HG03196 (cell line): Measurements from ENCODE around the gene RNF151.
"Not testable (repeated sequence)": the region's sequence is repeated elsewhere in the genome, so short reads cannot be mapped to it uniquely, and the experiment has no call there.

Experiments
- ATAC-seq: cut with Tn5 transposase; IDR thresholded peaks from one replicate; pipeline ENCODE4 v1.9.1; 2021; ENCODE audit not compliant: unreplicated experiment

RNF151 gene

GRCh38 chr16:2006317-2006716, 39.7 kb downstream of the RNF151 start:
- no peak for ATAC-seq

DNA sequence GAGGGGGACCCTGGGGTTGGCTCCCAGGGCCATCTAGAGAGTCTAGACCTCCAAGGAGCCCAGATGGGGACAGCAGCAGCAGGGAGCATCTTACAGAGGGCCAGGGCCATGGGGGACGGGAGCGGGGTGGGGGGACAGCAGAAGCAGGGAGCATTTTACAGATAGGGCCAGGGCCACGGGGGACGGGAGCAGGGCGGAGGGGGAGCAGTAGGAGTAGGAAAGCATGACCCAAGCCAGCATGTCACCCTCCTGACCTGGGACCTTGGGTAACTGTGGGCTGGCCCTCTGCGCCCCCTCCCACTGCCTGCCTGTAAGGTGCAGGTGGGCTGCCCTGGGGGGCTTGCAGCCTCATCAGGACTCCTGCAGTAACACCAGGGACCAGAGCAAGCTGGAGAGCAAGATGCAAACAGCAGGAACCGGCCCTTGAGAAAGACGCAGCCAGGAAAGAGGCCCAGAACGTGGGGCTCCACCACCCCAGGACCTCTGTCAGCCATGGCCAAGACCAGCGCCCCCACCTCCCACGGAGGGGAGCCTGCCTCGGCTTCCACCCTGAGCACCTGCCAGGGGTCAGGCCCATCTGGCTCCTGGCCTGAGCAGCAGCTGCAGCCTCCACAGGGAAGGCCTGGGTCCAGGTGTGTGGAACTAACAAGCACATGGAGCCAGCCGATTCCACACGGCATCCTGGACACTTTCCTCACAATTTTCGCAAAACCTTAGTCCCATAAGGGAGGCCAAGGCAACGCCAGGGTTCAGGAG, 40.6 kb downstream of the RNF151 start:
- ATAC-seq: no peak

DNA sequence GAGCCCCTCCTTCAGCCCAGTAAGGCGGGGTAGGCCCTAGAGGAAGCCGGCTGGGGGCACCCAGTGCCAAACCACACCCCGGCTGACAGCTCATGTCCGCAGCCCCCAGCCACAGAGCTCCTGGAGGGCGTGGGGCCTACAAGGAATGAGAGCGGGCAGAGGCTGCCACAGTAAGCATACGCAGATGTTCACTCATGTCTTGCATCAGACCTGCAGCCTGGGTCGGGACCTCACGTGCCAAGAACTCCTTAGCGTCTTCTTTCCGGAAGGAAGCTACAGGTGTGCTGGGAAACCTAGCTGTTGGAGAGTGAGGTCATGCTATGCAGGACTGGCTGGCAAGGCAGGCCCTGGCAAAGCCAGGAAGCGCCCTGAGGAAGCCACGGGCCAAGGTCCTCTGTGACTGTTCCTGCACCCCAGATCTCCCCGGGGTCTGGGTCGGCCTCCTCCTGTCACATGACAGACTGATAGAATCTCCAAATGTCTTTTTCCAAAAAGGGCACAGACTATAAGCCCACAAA, 41.4 kb downstream of the RNF151 start:
- no peak for ATAC-seq

- peak; percentile 1 for ATAC-seq
Observed at GRCh38 chr16:2008631-2009163, 42.0 kb downstream of the RNF151 start.

- peak; percentile 38 for ATAC-seq
Observed at GRCh38 chr16:2009164-2009711, 42.6 kb downstream of the RNF151 start.

DNA sequence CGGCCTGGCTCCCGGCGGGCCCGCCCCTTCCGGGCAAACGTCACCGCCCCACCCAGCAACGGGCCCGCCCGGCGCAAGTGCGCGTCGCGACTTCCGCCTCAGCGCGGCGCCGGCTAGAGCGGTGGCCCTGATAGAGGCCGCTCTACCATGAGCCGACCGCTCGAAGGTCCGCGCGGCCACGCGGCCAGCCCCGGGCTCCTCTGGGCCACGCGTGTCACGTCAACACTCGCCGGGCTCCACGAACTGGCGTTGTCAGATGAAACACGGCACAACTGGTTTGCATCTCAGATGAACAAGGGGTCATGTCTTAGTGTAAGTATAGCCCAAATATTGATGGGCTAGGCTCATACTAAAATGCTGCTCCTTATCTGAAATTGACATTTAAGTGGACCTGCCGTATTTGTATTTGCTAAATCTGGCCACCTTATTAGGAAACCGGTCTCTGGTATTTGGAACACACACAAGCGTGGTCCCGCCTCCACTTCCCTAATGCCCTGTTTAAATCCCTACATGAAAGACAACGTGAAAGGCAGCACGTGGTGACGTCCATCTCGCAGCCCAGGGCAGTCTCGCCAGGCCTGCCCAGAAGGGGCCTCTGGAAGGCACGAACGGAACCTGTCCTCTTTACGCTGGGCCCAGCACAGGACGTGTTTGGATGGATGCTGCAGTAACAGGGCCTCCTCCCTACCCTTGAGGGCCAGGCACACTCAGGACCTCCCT, 43.3 kb downstream of the RNF151 start, which contains the start of gene ZNF598:
Gene ZNF598, minus strand, starts transcription at position 31 of the 720 bp plus-strand sequence.
- ATAC-seq: peak; percentile 70

DNA sequence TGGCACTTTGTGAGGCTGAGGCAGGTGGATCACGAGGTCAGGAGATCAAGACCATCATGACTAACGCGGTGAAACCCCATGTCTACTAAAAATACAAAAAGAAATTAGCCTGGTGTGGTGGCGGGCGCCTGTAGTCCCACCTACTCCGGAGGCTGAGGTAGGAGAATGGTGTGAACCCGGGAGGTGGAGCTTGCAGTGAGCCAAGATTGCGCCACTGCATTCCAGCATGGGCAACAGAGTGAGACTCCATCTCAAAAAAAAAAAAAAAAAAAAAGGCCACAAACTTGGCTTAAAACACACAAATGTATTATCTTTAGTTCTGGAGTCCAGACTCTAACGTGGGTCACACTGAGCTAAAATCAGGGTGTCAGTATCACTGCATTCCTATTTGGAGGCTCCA, 45.1 kb downstream of the RNF151 start:
- ATAC-seq: not testable (repeated sequence)

- ATAC-seq: no peak
Observed at GRCh38 chr16:2013527-2013926, 46.9 kb downstream of the RNF151 start.

- no peak for ATAC-seq
Observed at GRCh38 chr16:2015117-2015946, 48.7 kb downstream of the RNF151 start.

GRCh38 chr16:2015947-2016208, 49.2 kb downstream of the RNF151 start:
- ATAC-seq: no peak

- no peak for ATAC-seq
Observed at GRCh38 chr16:2016407-2016922, 49.8 kb downstream of the RNF151 start.
